SK-N-SH treated with all-trans-retinoic acid at 6 μM for 48 hours (cell line): ENCODE results near the gene DIP2C.
"Not testable (repeated sequence)": the region's sequence is repeated elsewhere in the genome, so short reads cannot be mapped to it uniquely, and the experiment has no call there.

ENCODE experiments used
- CREB5 ChIP-seq: fragments of 250-450 bp; sonication (Bioruptor Pico); IDR thresholded peaks from 2 replicates; pipeline ENCODE4 v1.5.1; 2020; ENCODE audit warnings: low read depth, mild to moderate bottlenecking, moderate library complexity
- CSDC2 ChIP-seq: fragments of 250-450 bp; sonication (Bioruptor Pico); IDR thresholded peaks from 2 replicates; pipeline ENCODE4 v1.5.0; 2020; ENCODE audit warnings: mild to moderate bottlenecking, moderate library complexity
- ESRRG ChIP-seq: fragments of 250-450 bp; sonication (Bioruptor Pico); IDR thresholded peaks from 2 replicates; pipeline ENCODE4 v1.6.1; 2021; ENCODE audit warnings: mild to moderate bottlenecking
- ISL1 ChIP-seq: fragments of 250-450 bp; sonication (Bioruptor Pico); IDR thresholded peaks from 2 replicates; pipeline ENCODE4 v2.1.2; 2022; ENCODE audit warnings: mild to moderate bottlenecking, moderate library complexity
- OSR1 ChIP-seq: fragments of 250-450 bp; sonication (Bioruptor Pico); IDR thresholded peaks from 2 replicates; pipeline ENCODE4 v1.8.0; 2022; ENCODE audit warnings: moderate library complexity, mild to moderate bottlenecking, inconsistent platforms
- PPARA ChIP-seq: fragments of 250-450 bp; sonication (Bioruptor Pico); IDR thresholded peaks from 2 replicates; pipeline ENCODE4 v1.5.0; 2020; ENCODE audit warnings: mild to moderate bottlenecking, borderline replicate concordance
- RARB ChIP-seq: fragments of 250-450 bp; sonication (Bioruptor Pico); IDR thresholded peaks from 2 replicates; pipeline ENCODE4 v1.8.0; 2021; ENCODE audit warnings: mild to moderate bottlenecking, moderate library complexity
- TOX ChIP-seq: fragments of 250-450 bp; sonication (Bioruptor Pico); IDR thresholded peaks from 2 replicates; pipeline ENCODE4 v1.8.0; 2021; ENCODE audit warnings: mild to moderate bottlenecking, moderate library complexity, borderline replicate concordance
- ZFP3 ChIP-seq: fragments of 250-450 bp; sonication (Bioruptor Pico); IDR thresholded peaks from 2 replicates; pipeline ENCODE4 v1.5.0; 2020; ENCODE audit warnings: mild to moderate bottlenecking, moderate library complexity
- ZFP30 ChIP-seq: fragments of 450-650 bp; formaldehyde crosslinking; IDR thresholded peaks from 2 replicates; pipeline ENCODE4 v1.5.0; 2022; ENCODE audit warnings: mild to moderate bottlenecking, moderate library complexity
- ZNF565 ChIP-seq: fragments of 450-650 bp; formaldehyde crosslinking; conservative IDR thresholded peaks from 2 replicates; pipeline ENCODE4 v1.5.0; 2020; ENCODE audit warnings: low read depth, mild to moderate bottlenecking, moderate library complexity
- ZNF8 ChIP-seq: fragments of 450-650 bp; formaldehyde crosslinking; IDR thresholded peaks from 2 replicates; pipeline ENCODE4 v1.5.0; 2020; ENCODE audit warnings: mild to moderate bottlenecking, moderate library complexity
- TF ChIP-seq, protein P1 (sequence below): fragments of 250-450 bp; sonication (Bioruptor Pico); IDR thresholded peaks from 2 replicates; pipeline ENCODE4 v1.5.1; 2021; ENCODE audit warnings: mild to moderate bottlenecking, moderate library complexity
- TF ChIP-seq, protein P2 (sequence below): fragments of 250-450 bp; sonication (Bioruptor Pico); IDR thresholded peaks from 2 replicates; pipeline ENCODE4 v1.8.0; 2020; ENCODE audit warnings: mild to moderate bottlenecking, moderate library complexity, borderline replicate concordance

DNA sequence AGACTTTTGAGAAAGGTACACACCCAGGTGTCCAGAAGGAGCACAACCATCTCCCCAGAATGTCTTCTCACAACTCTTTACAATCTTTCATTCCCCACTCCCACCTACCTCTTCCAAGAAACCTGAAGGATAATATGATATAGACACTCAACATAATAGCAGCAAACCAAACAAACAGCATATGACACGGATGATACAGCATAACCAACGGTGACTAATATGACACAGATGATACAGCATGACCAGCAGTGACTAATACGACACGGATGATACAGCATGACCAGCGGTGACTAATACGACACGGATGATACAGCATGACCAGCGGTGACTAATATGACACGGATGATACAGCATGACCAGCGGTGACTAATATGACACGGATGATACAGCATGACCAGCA is 264.7 kb downstream of the DIP2C start:
- not testable (repeated sequence) for TF ChIP-seq PPARA (CRISPR knock-in tag); ZFP3 (CRISPR knock-in tag); ISL1 (CRISPR knock-in tag); CREB5 (CRISPR knock-in tag); ESRRG (CRISPR knock-in tag); ZNF565 (CRISPR knock-in tag); CSDC2; ZFP30 (CRISPR knock-in tag); TOX (CRISPR knock-in tag); ZNF8 (CRISPR knock-in tag); RARB (CRISPR knock-in tag); OSR1
- TF ChIP-seq, protein P1, sequence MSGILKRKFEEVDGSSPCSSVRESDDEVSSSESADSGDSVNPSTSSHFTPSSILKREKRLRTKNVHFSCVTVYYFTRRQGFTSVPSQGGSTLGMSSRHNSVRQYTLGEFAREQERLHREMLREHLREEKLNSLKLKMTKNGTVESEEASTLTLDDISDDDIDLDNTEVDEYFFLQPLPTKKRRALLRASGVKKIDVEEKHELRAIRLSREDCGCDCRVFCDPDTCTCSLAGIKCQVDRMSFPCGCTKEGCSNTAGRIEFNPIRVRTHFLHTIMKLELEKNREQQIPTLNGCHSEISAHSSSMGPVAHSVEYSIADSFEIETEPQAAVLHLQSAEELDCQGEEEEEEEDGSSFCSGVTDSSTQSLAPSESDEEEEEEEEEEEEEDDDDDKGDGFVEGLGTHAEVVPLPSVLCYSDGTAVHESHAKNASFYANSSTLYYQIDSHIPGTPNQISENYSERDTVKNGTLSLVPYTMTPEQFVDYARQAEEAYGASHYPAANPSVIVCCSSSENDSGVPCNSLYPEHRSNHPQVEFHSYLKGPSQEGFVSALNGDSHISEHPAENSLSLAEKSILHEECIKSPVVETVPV, result not testable (repeated sequence)
- TF ChIP-seq, protein P2, sequence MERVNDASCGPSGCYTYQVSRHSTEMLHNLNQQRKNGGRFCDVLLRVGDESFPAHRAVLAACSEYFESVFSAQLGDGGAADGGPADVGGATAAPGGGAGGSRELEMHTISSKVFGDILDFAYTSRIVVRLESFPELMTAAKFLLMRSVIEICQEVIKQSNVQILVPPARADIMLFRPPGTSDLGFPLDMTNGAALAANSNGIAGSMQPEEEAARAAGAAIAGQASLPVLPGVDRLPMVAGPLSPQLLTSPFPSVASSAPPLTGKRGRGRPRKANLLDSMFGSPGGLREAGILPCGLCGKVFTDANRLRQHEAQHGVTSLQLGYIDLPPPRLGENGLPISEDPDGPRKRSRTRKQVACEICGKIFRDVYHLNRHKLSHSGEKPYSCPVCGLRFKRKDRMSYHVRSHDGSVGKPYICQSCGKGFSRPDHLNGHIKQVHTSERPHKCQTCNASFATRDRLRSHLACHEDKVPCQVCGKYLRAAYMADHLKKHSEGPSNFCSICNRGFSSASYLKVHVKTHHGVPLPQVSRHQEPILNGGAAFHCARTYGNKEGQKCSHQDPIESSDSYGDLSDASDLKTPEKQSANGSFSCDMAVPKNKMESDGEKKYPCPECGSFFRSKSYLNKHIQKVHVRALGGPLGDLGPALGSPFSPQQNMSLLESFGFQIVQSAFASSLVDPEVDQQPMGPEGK (CRISPR knock-in tag), result not testable (repeated sequence)
